Right lung (tissue), 5 donors: ENCODE results near the gene IMMP2L. TPM values are rescaled to one million over a fixed set of nuclear protein-coding genes. Genes with fewer than 3 reads are reported as not detected.
"Not testable (repeated sequence)": the region's sequence is repeated elsewhere in the genome, so short reads cannot be mapped to it uniquely, and the experiment has no call there.

Experiments used
- DNase-seq, 2 donors: peaks; one replicate each; pipeline ENCODE4 v3.0.0-alpha.2; 2013
- polyA plus RNA-seq, 5 donors: library from polyadenylated mRNA; unstranded; fragments of 120-200 nt; gene quantifications; one replicate each; pipeline versions ENCODE4 v1.2.1 to v1.2.3, GENCODE V29; 2013; ENCODE audit warnings: inconsistent platforms in 1 of 5, low replicate concordance in 1 of 5; ENCODE audit not compliant: insufficient read length in 5 of 5, insufficient read depth in 1 of 5

The IMMP2L gene
- polyA plus RNA-seq, 5 donors: 24.1 to 28.9 (median 28.0) TPM

- no peak for DNase-seq
Measured at GRCh38 chr7:111352319-111352718, 210.0 kb downstream of the IMMP2L start.

GRCh38 chr7:111346219-111346618 lies 216.1 kb downstream of the IMMP2L start:
- DNase-seq: no peak

DNA sequence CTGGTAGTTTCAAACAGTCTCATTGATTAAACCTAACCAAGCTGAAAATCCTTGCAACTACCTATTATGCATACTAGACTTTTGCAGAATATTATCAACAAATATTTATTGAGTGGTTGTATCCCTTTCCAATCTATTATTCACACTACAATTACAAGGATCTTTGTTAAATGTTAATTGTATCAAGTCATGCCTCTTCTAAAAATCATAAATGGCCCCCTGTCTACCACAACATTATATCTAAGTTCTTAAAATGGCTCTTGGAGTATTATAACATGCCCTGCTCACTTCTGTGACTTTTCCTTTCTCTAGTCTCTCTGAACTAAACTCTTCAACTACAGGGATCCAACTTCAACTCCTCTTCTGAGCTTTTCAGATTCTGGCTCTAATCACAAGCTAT lies 219.3 kb downstream of the IMMP2L start:
- DNase-seq: no peak

DNA sequence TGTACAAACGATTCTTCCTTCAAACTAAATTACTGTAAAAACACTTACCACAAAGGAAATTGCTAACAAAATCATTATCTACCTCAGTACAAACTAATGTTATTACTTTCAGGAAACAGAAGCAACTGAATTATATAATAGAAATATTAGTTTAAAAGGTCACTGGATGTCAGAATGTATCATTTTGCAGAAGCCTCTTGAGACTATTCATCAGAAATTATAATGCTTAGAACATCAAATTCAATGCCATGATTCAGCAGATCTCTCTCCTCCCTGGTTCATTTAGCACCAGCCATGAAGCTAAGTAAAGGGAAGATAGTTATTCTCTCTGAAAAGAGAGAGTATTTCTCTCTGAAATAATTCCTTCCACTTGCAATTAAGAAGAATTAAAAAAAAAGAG lies 223.3 kb downstream of the IMMP2L start:
- no peak for DNase-seq

DNA sequence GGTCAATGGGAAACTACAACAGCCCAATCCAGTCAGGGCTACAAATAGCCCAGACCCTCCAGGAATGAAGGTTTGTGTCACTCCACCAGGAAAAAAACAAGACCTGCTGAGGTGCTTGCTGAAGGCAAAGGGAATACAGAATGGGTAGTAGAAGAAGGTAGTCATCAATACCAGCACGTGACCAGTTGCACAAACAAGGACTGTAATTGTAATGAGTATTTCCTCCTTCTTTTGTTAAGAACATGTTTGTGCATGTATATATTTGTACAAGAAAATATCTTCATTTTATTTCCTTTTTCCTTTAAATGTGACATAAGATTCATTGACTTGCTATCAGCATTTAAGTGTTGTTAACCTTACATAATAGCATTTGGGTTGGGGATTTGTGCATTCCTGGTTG lies 229.3 kb downstream of the IMMP2L start:
- DNase-seq: no peak

DNA sequence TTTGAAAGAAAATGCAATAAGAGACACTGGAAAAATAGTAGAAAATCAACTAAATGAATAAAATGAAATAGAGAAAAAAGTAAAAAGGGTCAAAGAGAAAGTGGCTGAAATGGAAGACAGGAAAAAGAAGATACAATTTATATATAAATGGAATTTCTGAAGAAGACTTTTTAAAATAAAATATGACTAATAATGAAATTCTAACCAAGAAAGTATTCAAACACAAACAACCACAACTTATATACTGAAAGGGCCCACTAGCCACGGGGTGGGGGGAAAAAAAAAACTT lies 232.1 kb downstream of the IMMP2L start:
- DNase-seq: no peak

- no peak for DNase-seq
Measured at GRCh38 chr7:111329367-111330234, 232.7 kb downstream of the IMMP2L start.

DNA sequence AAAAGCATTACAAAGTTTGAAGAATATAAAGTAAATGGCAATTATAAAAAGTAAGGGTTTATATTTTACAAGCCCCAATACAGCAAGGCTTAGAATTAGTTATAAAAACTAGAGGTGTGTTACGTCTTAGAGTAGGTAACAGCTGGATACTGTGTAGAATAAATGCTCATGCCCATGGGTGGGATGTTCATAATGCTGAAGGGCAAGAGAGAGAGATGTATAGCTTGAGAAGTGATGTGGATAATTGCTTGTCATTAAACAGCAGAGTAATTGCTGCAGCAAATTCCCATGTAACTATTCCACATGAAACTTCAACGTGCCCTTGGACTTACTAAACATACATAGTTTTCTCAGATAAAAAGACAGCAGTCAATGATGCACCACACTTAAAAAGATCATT lies 233.8 kb downstream of the IMMP2L start:
- DNase-seq: no peak

- no peak for DNase-seq
Measured at GRCh38 chr7:111324776-111325175, 237.5 kb downstream of the IMMP2L start.

GRCh38 chr7:111324228-111324627 lies 238.1 kb downstream of the IMMP2L start:
- no peak for DNase-seq

DNA sequence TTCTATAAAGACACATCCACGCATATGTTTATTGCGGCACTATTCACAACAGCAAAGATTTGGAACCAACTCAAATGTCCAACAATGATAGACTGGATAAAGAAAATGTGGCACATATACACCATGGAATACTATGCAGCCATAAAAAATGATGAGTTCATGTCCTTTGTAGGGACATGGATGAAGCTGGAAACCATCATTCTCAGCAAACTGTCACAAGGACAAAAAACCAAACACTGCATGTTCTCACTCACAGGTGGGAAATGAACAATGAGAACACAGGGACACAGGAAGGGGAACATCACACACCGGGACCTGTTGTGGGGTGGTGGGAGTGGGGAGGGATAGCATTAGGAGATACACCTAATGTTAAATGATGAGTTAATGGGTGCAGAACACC lies 238.6 kb downstream of the IMMP2L start:
- not testable (repeated sequence) for DNase-seq

- no peak for DNase-seq
Measured at GRCh38 chr7:111320133-111320532, 242.2 kb downstream of the IMMP2L start.

DNA sequence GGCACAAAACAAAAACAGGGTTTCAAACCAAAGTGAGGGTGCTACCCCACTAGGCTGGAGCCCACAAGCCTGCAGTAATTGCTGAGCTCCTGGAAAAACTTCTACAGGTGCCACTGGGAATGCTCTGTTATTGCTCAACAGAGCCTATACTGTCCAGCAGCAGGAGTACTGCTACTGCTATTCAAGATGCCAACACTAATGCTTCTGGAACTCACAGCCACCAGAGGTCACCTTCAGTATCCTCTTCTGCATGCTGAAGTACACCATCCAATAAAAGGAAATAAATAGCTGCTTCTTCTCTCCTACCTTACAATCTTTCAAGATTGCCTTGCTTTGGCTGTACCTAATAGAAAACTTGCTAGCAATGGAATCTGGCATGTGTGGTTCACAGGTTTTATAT lies 249.3 kb downstream of the IMMP2L start:
- DNase-seq: no peak

GRCh38 chr7:111308691-111309090 lies 253.6 kb downstream of the IMMP2L start:
- no peak for DNase-seq

DNA sequence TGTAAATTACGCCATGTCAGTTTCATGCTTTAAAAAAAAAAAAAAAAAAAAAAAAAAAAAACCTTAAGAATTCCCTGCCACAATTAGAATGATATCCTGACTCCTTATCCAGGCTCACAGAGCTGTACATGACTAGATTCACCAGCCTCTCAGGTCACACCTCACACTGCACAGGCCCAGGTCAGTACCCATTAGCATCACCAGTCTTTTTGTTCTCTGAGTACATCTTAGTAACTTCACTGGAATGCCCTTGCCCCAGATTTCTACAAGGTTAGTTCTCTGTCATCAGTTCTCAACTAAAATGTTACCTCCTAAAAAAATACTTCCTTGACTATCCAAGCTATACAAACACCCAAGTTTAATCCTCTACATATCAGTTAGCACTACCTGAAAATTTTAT lies 260.4 kb downstream of the IMMP2L start:
- no peak for DNase-seq

DNA sequence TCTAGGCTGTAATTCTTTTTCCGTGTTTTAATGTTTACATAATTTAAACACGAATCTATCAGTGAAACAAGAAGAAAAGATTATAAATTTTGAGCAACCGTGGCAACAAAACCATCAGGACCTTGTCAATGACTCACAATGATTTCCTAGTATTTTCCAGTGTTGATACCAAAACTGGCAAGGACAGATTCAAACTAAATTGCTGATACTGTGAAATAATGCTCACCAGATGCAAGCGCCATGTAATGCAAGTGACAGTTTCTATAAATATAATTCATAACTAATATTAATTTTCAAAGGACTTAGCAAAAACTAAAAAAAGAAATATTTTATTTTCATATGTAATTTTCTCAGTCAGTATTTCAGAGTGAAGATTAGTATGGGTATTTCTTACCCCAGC lies 267.8 kb downstream of the IMMP2L start:
- no peak for DNase-seq

GRCh38 chr7:111292026-111292470 lies 270.2 kb downstream of the IMMP2L start:
- peak in 1 of 2 donors; percentile 8 for DNase-seq

DNA sequence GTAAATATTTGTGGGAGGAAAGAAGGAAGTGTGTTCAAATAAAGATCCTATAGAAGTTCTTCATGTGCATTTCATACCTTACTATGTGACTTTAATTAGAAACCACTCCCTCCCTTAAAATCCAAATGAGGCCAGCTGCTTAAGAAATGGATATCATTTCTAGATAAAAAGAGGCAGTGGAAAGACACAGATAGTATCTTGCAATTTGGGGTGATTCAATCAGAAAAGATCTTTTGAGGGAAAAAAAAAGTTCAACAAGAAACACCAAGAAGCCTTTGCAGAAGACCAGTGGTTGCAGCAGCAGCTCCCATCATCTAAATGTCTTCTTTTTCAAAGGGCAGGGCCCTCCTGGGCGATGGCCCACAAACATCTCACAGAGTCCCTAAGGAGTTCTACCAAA lies 271.3 kb downstream of the IMMP2L start:
- DNase-seq: no peak

DNA sequence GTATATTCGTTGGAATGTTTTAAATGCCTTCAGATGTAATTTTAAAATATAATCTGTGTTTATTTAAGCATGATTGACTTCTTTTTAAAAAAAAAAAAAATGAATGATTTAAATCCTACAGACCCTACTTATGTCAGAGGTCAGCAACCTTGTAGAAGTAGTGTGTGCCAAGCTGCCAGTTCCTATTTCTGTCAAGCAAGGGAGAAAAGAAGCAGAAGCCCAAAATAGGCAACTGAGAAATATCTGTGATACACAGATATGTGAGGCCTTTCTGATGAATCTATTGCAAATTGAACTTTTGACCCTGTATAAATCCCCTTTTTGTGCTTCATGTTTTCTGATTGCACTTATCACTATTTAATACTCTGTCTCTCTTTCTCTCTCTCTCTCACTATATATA lies 271.9 kb downstream of the IMMP2L start:
- no peak for DNase-seq

GRCh38 chr7:111288441-111288840 lies 273.9 kb downstream of the IMMP2L start:
- DNase-seq: not testable (repeated sequence)

DNA sequence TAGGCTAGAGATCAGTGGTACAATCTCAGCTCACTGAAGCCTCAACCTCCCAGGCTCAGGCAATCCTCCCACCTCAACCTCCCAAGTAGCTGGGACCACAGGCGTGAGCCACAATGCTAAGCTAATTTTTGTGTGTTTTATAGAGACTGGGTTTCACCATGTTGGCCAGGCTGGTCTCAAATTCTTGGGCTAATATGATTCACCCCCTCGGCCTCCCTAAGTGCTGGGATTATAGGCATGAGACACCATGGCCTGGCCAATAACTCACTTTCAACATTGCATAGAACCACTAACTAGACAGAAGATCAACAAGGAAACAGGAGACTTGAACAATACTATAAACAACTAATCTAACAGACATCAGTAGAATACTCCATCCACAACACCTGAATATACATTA lies 279.7 kb downstream of the IMMP2L start:
- no peak for DNase-seq

- DNase-seq: no peak
Measured at GRCh38 chr7:111274857-111275256, 287.4 kb downstream of the IMMP2L start.

- no peak for DNase-seq
Measured at GRCh38 chr7:111272092-111272491, 290.2 kb downstream of the IMMP2L start.

DNA sequence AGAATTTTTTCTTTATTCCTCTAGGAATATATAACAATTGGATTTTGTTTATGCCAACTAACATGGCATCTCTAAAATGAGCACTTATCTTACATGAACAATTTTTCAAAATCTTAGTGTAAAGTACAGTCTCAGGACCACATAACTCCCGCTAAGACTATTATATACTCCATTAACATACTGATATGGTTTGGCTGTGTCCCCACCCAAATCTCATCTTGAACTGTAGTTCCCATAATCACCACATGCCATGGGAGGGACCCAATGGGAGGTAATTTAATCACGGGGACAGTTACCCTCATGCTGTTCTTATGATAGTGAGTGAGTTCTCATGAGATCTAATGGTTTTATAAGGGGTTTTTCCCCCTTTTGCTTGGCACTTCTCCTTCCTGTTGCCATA lies 291.5 kb downstream of the IMMP2L start:
- DNase-seq: not testable (repeated sequence)
